HepG2 (cell line): ENCODE results near the gene CADM1.

Experiments used
- ATF2 ChIP-seq: sonication (generic); formaldehyde crosslinking; IDR thresholded peaks from 2 replicates; pipeline ENCODE4 v1.4.0; 2020; ENCODE audit warnings: missing genetic modification reagents
- JUND ChIP-seq: sonication (generic); formaldehyde crosslinking; IDR thresholded peaks from 2 replicates; pipeline ENCODE4 v1.8.0; 2022; ENCODE audit warnings: mild to moderate bottlenecking, missing genetic modification reagents
- KDM5A ChIP-seq: fragments of 200-600 bp; sonication (generic); IDR thresholded peaks from 2 replicates; pipeline ENCODE4 v1.7.0; 2018; ENCODE audit warnings: antibody characterized with exemption, mild to moderate bottlenecking, low read length, borderline replicate concordance
- NFYB ChIP-seq: sonication (generic); formaldehyde crosslinking; IDR thresholded peaks from 2 replicates; pipeline ENCODE4 v1.4.0; 2020; ENCODE audit warnings: missing genetic modification reagents
- POLR2A ChIP-seq, 2 experiments: IDR thresholded peaks; 2 replicates each; pipeline ENCODE4 v1.6.1; 2011; ENCODE audit warnings: low read depth in 2 of 2, low read length in 2 of 2, mild to moderate bottlenecking in 1 of 2, moderate library complexity in 1 of 2; ENCODE audit not compliant: insufficient read depth in 1 of 2
- REST ChIP-seq, 2 experiments: IDR thresholded peaks; 2 replicates each; pipeline ENCODE4 v1.6.1; 2011 to 2012; ENCODE audit warnings: low read length in 2 of 2, borderline replicate concordance in 1 of 2, low read depth in 1 of 2, mild to moderate bottlenecking in 1 of 2, moderate library complexity in 1 of 2
- RNF219 ChIP-seq: sonication (generic); formaldehyde crosslinking; IDR thresholded peaks from 2 replicates; pipeline ENCODE4 v1.5.0; 2020; ENCODE audit warnings: mild to moderate bottlenecking, missing genetic modification reagents
- TAF1 ChIP-seq: sonication (generic); formaldehyde crosslinking; IDR thresholded peaks from 2 replicates; pipeline ENCODE4 v1.4.0; 2020; ENCODE audit warnings: missing genetic modification reagents
- ZNF775 ChIP-seq: sonication (generic); formaldehyde crosslinking; IDR thresholded peaks from 2 replicates; pipeline ENCODE4 v1.4.0; 2020; ENCODE audit warnings: missing genetic modification reagents, mild to moderate bottlenecking, moderate library complexity, borderline replicate concordance
- TF ChIP-seq, protein P1 (sequence below): sonication (generic); formaldehyde crosslinking; IDR thresholded peaks from 2 replicates; pipeline ENCODE4 v1.5.0; 2020; ENCODE audit warnings: mild to moderate bottlenecking, missing genetic modification reagents, moderate library complexity

DNA sequence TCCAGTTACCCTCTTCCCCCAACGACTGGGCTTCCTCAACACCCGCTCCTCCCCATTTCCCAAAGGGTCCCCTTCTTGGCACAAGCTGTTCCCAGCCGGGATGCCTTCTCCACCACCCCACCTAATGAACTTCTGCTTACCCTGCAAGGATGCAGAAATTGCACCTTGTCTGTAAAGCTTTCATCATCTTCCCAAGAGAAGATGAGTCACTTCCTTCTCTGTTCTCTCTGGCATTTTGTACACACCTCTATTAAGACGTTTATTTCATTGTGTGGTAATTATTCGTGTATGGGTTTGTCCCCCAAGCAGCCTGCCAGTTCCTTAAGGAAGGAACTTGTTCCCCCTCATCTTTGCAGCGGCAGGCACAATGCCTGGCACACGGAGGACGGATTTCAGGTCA lies 351.1 kb downstream of the CADM1 start:
- TF ChIP-seq, protein P1, sequence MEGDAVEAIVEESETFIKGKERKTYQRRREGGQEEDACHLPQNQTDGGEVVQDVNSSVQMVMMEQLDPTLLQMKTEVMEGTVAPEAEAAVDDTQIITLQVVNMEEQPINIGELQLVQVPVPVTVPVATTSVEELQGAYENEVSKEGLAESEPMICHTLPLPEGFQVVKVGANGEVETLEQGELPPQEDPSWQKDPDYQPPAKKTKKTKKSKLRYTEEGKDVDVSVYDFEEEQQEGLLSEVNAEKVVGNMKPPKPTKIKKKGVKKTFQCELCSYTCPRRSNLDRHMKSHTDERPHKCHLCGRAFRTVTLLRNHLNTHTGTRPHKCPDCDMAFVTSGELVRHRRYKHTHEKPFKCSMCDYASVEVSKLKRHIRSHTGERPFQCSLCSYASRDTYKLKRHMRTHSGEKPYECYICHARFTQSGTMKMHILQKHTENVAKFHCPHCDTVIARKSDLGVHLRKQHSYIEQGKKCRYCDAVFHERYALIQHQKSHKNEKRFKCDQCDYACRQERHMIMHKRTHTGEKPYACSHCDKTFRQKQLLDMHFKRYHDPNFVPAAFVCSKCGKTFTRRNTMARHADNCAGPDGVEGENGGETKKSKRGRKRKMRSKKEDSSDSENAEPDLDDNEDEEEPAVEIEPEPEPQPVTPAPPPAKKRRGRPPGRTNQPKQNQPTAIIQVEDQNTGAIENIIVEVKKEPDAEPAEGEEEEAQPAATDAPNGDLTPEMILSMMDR, result no peak
- no peak for TF ChIP-seq NFYB (CRISPR knock-in tag)
- no peak for TF ChIP-seq KDM5A
- no peak for TF ChIP-seq ATF2 (CRISPR knock-in tag)
- TF ChIP-seq RNF219 (CRISPR knock-in tag), result no peak
- TF ChIP-seq JUND, result no peak
- no peak for TF ChIP-seq ZNF775 (CRISPR knock-in tag)
- TF ChIP-seq REST (IDR thresholded peaks at IDR 0.05; ENCODE audit: borderline replicate concordance in 1 of 2, low read depth in 1 of 2, low read length in 2 of 2), result no peak
- TF ChIP-seq TAF1 (CRISPR knock-in tag), result no peak
- no peak for TF ChIP-seq POLR2A (IDR thresholded peaks at IDR 0.05; ENCODE audit: insufficient read depth in 1 of 2, low read depth in 2 of 2, low read length in 2 of 2)
